H1 (cell line): ENCODE measurements around the gene NMB. TPM values are rescaled to one million over a fixed set of nuclear protein-coding genes. Genes with fewer than 3 reads are reported as not detected.

Experiments
- CTCF ChIA-PET: fragments of 300-600 bp; sonication (Branson Sonifier 250); formaldehyde crosslinking; loops from one replicate; lab custom pipeline; 2021; ENCODE audit not compliant: partially characterized antibody; lab: Charles Lee
- POLR2A ChIA-PET: fragments of 300-600 bp; sonication (Branson Sonifier 250); formaldehyde crosslinking; loops from one replicate; lab custom pipeline; 2021; ENCODE audit warnings: inconsistent platforms; ENCODE audit not compliant: partially characterized antibody; lab: Charles Lee
- DNase-seq, 2 experiments: peaks; one replicate each; pipeline versions ENCODE4 v3.0.0 to v3.0.0-alpha.2; 2010 to 2022; ENCODE audit warnings: low spot score in 2 of 2, low read depth in 1 of 2, mixed read lengths in 1 of 2
- FAIRE-seq: peaks from 2 replicates; lab custom pipeline; 2011; peaks lifted over from hg19 to GRCh38; lab: Jason Lieb, UNC
- H2AFZ ChIP-seq: 2 replicates; pipeline ENCODE4 v1.8.1; 2012; ENCODE audit warnings: low read length, inconsistent platforms
- H2AK5ac ChIP-seq: 2 replicates; pipeline ENCODE4 v1.6.1; 2013; ENCODE audit warnings: low read depth, low read length
- H2BK120ac ChIP-seq: replicated peaks from 2 replicates; pipeline ENCODE3; 2013; ENCODE audit warnings: low read depth, low read length, inconsistent platforms
- H2BK12ac ChIP-seq: 2 replicates; pipeline ENCODE4 v1.6.1; 2013; ENCODE audit warnings: low read depth, low read length
- H2BK15ac ChIP-seq: 2 replicates; pipeline ENCODE4 v1.6.1; 2013; ENCODE audit warnings: low read length
- H2BK20ac ChIP-seq: 2 replicates; pipeline ENCODE4 v1.6.1; 2013; ENCODE audit warnings: low read length
- H2BK5ac ChIP-seq: 2 replicates; pipeline ENCODE4 v1.6.1; 2013; ENCODE audit warnings: low read depth, low read length
- H3K14ac ChIP-seq: 2 replicates; pipeline ENCODE4 v1.6.1; 2013; ENCODE audit warnings: inconsistent platforms; ENCODE audit not compliant: insufficient read length
- H3K18ac ChIP-seq: 2 replicates; pipeline ENCODE4 v1.6.1; 2013; ENCODE audit warnings: low read length; ENCODE audit errors: extremely low read depth
- H3K23ac ChIP-seq: 2 replicates; pipeline ENCODE4 v1.6.1; 2013; ENCODE audit warnings: inconsistent platforms; ENCODE audit not compliant: insufficient read length
- H3K23me2 ChIP-seq: 2 replicates; pipeline ENCODE4 v1.6.1; 2013; ENCODE audit warnings: low read depth, low read length
- H3K27ac ChIP-seq: 2 replicates; pipeline ENCODE4 v1.6.1; 2011; ENCODE audit warnings: low read depth, low read length, inconsistent platforms
- H3K27me3 ChIP-seq, 4 experiments: replicated peaks in 1 of 4; 1 replicate in 1 of 4; 2 replicates in 3 of 4; pipeline versions ENCODE4 v1.6.1 to v1.8.1; 2011 to 2013; ENCODE audit warnings: low read length in 3 of 4, mild to moderate bottlenecking in 3 of 4, inconsistent platforms in 2 of 4, mixed read lengths in 2 of 4, moderate library complexity in 1 of 4; ENCODE audit not compliant: control insufficient read depth in 3 of 4, insufficient read depth in 3 of 4; ENCODE audit errors: extremely low read depth in 1 of 4
- H3K36me3 ChIP-seq, 4 experiments: 2 replicates each; pipeline versions ENCODE4 v1.6.1 to v1.8.1; 2011 to 2013; ENCODE audit warnings: mild to moderate bottlenecking in 4 of 4, low read length in 3 of 4, moderate library complexity in 2 of 4, control low read depth in 1 of 4, inconsistent platforms in 1 of 4; ENCODE audit not compliant: insufficient read depth in 4 of 4, control insufficient read depth in 2 of 4
- H3K4ac ChIP-seq: replicated peaks from 2 replicates; pipeline ENCODE3; 2013; ENCODE audit warnings: low read length, low read depth, mixed read lengths, inconsistent platforms; ENCODE audit not compliant: insufficient read length
- H3K4me1 ChIP-seq, 4 experiments: replicated peaks in 1 of 4; 1 replicate in 1 of 4; 2 replicates in 3 of 4; pipeline versions ENCODE4 v1.6.1 to v1.8.1; 2011 to 2013; ENCODE audit warnings: low read length in 3 of 4, inconsistent platforms in 2 of 4, mixed read lengths in 1 of 4; ENCODE audit not compliant: insufficient read depth in 4 of 4, control insufficient read depth in 3 of 4
- H3K4me2 ChIP-seq, 2 experiments: 2 replicates each; pipeline versions ENCODE4 v1.6.1 to v1.8.1; 2011 to 2013; ENCODE audit warnings: low read depth in 2 of 2, low read length in 2 of 2, control low read depth in 1 of 2, inconsistent platforms in 1 of 2, mild to moderate bottlenecking in 1 of 2; ENCODE audit not compliant: insufficient read depth in 1 of 2
- H3K4me3 ChIP-seq, 4 experiments: fragments of 200-600, 300-600 bp in 1 of 4; sonication (generic), shearing (Covaris generic), sonication (Bioruptor Twin) in 1 of 4; 2 replicates each; pipeline versions ENCODE4 v1.5.1 to v1.8.1; 2011 to 2016; ENCODE audit warnings: low read length in 4 of 4, low read depth in 3 of 4, control low read depth in 2 of 4, inconsistent platforms in 2 of 4, mild to moderate bottlenecking in 2 of 4, mixed read lengths in 1 of 4, moderate library complexity in 1 of 4; ENCODE audit not compliant: insufficient read depth in 2 of 4; ENCODE audit errors: extremely low read depth in 1 of 4
- H3K56ac ChIP-seq: replicated peaks from 2 replicates; pipeline ENCODE3; 2013; ENCODE audit warnings: low read depth, mild to moderate bottlenecking, mixed read lengths, low read length, inconsistent platforms; ENCODE audit not compliant: insufficient read length
- H3K79me1 ChIP-seq: 2 replicates; pipeline ENCODE4 v1.6.1; 2013; ENCODE audit warnings: low read depth, low read length, control low read depth
- H3K79me2 ChIP-seq, 2 experiments: 2 replicates each; pipeline versions ENCODE4 v1.6.1 to v1.8.1; 2012 to 2013; ENCODE audit warnings: low read length in 2 of 2, mild to moderate bottlenecking in 2 of 2, inconsistent platforms in 1 of 2; ENCODE audit not compliant: insufficient read depth in 2 of 2, control insufficient read depth in 1 of 2
- H3K9ac ChIP-seq, 4 experiments: replicated peaks in 1 of 4; 1 replicate in 1 of 4; 2 replicates in 3 of 4; pipeline versions ENCODE4 v1.6.1 to v1.8.1; 2011 to 2013; ENCODE audit warnings: low read depth in 3 of 4, low read length in 3 of 4, control low read depth in 2 of 4, mild to moderate bottlenecking in 2 of 4, moderate library complexity in 2 of 4, inconsistent platforms in 1 of 4; ENCODE audit errors: extremely low read depth in 1 of 4
- H3K9me3 ChIP-seq, 2 experiments: 2 replicates each; pipeline versions ENCODE4 v1.6.1 to v1.8.1; 2012 to 2013; ENCODE audit warnings: mild to moderate bottlenecking in 2 of 2, moderate library complexity in 2 of 2, control low read depth in 1 of 2, inconsistent platforms in 1 of 2, low read depth in 1 of 2, low read length in 1 of 2, mixed read lengths in 1 of 2; ENCODE audit not compliant: insufficient read depth in 2 of 2
- H4K20me1 ChIP-seq, 2 experiments: replicated peaks in 1 of 2; 2 replicates each; pipeline versions ENCODE3 to v1.8.1; 2011 to 2013; ENCODE audit warnings: inconsistent platforms in 2 of 2, low read length in 2 of 2, mild to moderate bottlenecking in 1 of 2; ENCODE audit not compliant: insufficient read depth in 2 of 2, control insufficient read depth in 1 of 2
- H4K5ac ChIP-seq: 2 replicates; pipeline ENCODE4 v1.6.1; 2013; ENCODE audit warnings: low read length, low read depth, mixed read lengths, inconsistent platforms; ENCODE audit not compliant: insufficient read length
- H4K8ac ChIP-seq: 2 replicates; pipeline ENCODE4 v1.8.0; 2013; ENCODE audit warnings: mild to moderate bottlenecking, moderate library complexity, low read length, inconsistent platforms; ENCODE audit not compliant: insufficient read depth; ENCODE audit errors: extremely low read depth
- H4K91ac ChIP-seq: replicated peaks from 2 replicates; pipeline ENCODE3; 2013; ENCODE audit warnings: low read length, mixed read lengths, inconsistent platforms; ENCODE audit not compliant: insufficient read length
- CHD1 ChIP-seq: IDR thresholded peaks from 2 replicates; pipeline ENCODE4 v1.6.1; 2012; ENCODE audit warnings: low read depth, low read length, improper control_type of control experiment
- CREB1 ChIP-seq: IDR thresholded peaks from 2 replicates; pipeline ENCODE4 v1.6.1; 2012; ENCODE audit warnings: inconsistent platforms
- RAD21 ChIP-seq, 2 experiments: IDR thresholded peaks in 1 of 2; conservative IDR thresholded peaks in 1 of 2; 2 replicates each; pipeline ENCODE4 v1.6.1; 2011; ENCODE audit warnings: low read depth in 2 of 2, low read length in 2 of 2, improper control_type of control experiment in 1 of 2, inconsistent platforms in 1 of 2, mild to moderate bottlenecking in 1 of 2, moderate library complexity in 1 of 2
- RXRA ChIP-seq: IDR thresholded peaks from 2 replicates; pipeline ENCODE4 v1.6.1; 2011; ENCODE audit warnings: low read depth, mild to moderate bottlenecking, low read length, moderate library complexity; ENCODE audit not compliant: insufficient read depth
- WGBS, 2 experiments: shearing (Covaris generic) in 1 of 2; methylation state at CpG; one replicate each; pipeline versions ENCODE4 v1.1.6 to v1.1.7; 2013 to 2015; ENCODE audit warnings: low lambda C conversion rate in 2 of 2, mixed read lengths in 2 of 2, inconsistent platforms in 1 of 2, low coverage in 1 of 2, missing lambda C conversion rate in 1 of 2; ENCODE audit not compliant: insufficient replicate concordance in 2 of 2, insufficient coverage in 1 of 2, insufficient read length in 1 of 2; ENCODE audit errors: extremely low coverage in 1 of 2, missing lambda C conversion rate in 1 of 2; 5-methylcytosine and 5-hydroxymethylcytosine counted together
- polyA plus RNA-seq, 7 experiments: library from polyadenylated mRNA; depleted of rRNA in 3 of 7; stranded (reverse) in 5 of 7; unstranded in 2 of 7; fragments of >200 nt in 5 of 7; fragments of 200-250 nt in 2 of 7; gene quantifications; 1 replicate in 5 of 7; 2 replicates in 1 of 7; 4 replicates in 1 of 7; pipeline versions ENCODE4 v1.2.1 to v1.2.3, GENCODE V29; 2011 to 2013; ENCODE audit warnings: missing spikeins in 2 of 7, mixed read lengths in 2 of 7
- total RNA-seq: library from RNA; stranded (reverse); fragmentation: NEBNext Ultra II Directional; extraction: Animal tissue kit (Norgen Biotek cat#: 25700); gene quantifications from 2 replicates; pipeline ENCODE4 v1.2.1, GENCODE V29; 2021

The NMB gene
- total and polyA plus RNA-seq, 2 of the 8 experiments (the other 6 are each of a cell fraction or from before 2014, with no cell fraction given): 9.3 to 13.6 TPM

- Histone ChIP-seq H3K56ac (no peak overlapping the region), H4K20me1 (peaks cover 4 to 7% of the 10 kb centered on the region in 2 experiments), H3K4me2 (no peak overlapping the region), H2AK5ac (no peak overlapping the region), H3K9me3 (no peaks in the 10 kb centered on the region), H3K23me2 (no peaks in the 10 kb centered on the region), H4K5ac (no peak overlapping the region), H3K9ac (no peak overlapping the region), H3K79me2 (no peaks in the 10 kb centered on the region), H2BK120ac (no peak overlapping the region), H3K36me3 (peaks cover 31 to 74% (median 64%) of the 10 kb centered on the region in 4 experiments), H3K27ac (no peak overlapping the region), H3K4me3 (no peak overlapping the region), H2BK5ac (no peak overlapping the region), H3K27me3 (no peaks in the 10 kb centered on the region), H3K4me1 (no peaks in the 10 kb centered on the region), H2BK12ac (no peak overlapping the region), H4K91ac (no peak overlapping the region), H3K4ac (no peak overlapping the region), H3K14ac (no peak overlapping the region), H3K79me1 (no peaks in the 10 kb centered on the region; the same call in 1 of the 2 replicates), H2BK20ac (no peak overlapping the region), H3K23ac (no peak overlapping the region), H2BK15ac (no peak overlapping the region), H3K18ac (no peak overlapping the region), H2AFZ (no peak overlapping the region), H4K8ac (no peak overlapping the region)
- FAIRE-seq (no peak), DNase-seq (no peak)
- 91% methylated on average over 10 of the region's 10 CpGs; no CpG with 5 or more reads in 1 of the 2 experiments for whole genome bisulfite sequencing, 2 experiments
- no peak for TF ChIP-seq RAD21 (IDR thresholded peaks at IDR 0.05 in 1 of 2, conservative IDR thresholded peaks at IDR 0.05 in 1 of 2; ENCODE audit: low read depth in 2 of 2, low read length in 2 of 2)
- no peak for TF ChIP-seq CHD1
- no peak for TF ChIP-seq RXRA
- no peak for TF ChIP-seq CREB1
- CTCF ChIA-PET: interaction anchor here (0.7 to 1.8 kb wide), 4 partner anchors 10 to 282 kb away, joined by 3 to 14 read pairs (median 4); no protein-coding TSS in a partner anchor
- POLR2A ChIA-PET: interaction anchor here (0.6 to 5.0 kb wide), 8 partner anchors 7 to 227 kb away, joined by 3 to 38 read pairs (median 4); partner anchors contain the start of genes WDR73 and ZSCAN2
Measured at GRCh38 chr15:84645997-84646396, 12.0 kb downstream of the NMB start.
